Naive B cell (primary cell): Measurements from ENCODE around the gene LDB2. TPM values are rescaled to one million over a fixed set of nuclear protein-coding genes. Genes with fewer than 3 reads are reported as not detected.

Experiments
- ATAC-seq, 2 donors: fragments of 150-1000 bp; cut with Tn5 transposase; 2 replicates each; pipeline ENCODE4 v1.10.0; 2021; ENCODE audit warnings: low read depth in 2 of 2, mild to moderate bottlenecking in 2 of 2, moderate library complexity in 2 of 2
- DNase-seq: peaks from one replicate; pipeline ENCODE4 v3.0.0; 2022
- H3K27ac Mint-ChIP-seq, 6 donors: one replicate each; pipeline ENCODE4 v1.8.0; 2020 to 2022; ENCODE audit warnings: mild to moderate bottlenecking in 6 of 6, mixed read lengths in 6 of 6, moderate library complexity in 5 of 6, inconsistent platforms in 2 of 6
- H3K27me3 Mint-ChIP-seq, 3 donors: one replicate each; pipeline ENCODE4 v1.8.0; 2021 to 2022; ENCODE audit warnings: mixed read lengths in 3 of 3, mild to moderate bottlenecking in 1 of 3
- H3K36me3 Mint-ChIP-seq, 2 donors: one replicate each; pipeline ENCODE4 v1.8.0; 2020 to 2022; ENCODE audit warnings: mixed read lengths in 2 of 2, inconsistent platforms in 1 of 2, mild to moderate bottlenecking in 1 of 2
- H3K4me1 Mint-ChIP-seq, 3 donors: one replicate each; pipeline ENCODE4 v1.8.0; 2020 to 2022; ENCODE audit warnings: mixed read lengths in 3 of 3, inconsistent platforms in 1 of 3, mild to moderate bottlenecking in 1 of 3, moderate library complexity in 1 of 3
- H3K4me3 Mint-ChIP-seq, 8 donors: one replicate each; pipeline ENCODE4 v1.8.0; 2020 to 2022; ENCODE audit warnings: mild to moderate bottlenecking in 8 of 8, mixed read lengths in 8 of 8, moderate library complexity in 8 of 8, inconsistent platforms in 2 of 8
- H3K9me3 Mint-ChIP-seq, 7 donors: one replicate each; pipeline ENCODE4 v1.8.0; 2020 to 2022; ENCODE audit warnings: mixed read lengths in 7 of 7, mild to moderate bottlenecking in 5 of 7, inconsistent platforms in 2 of 7, moderate library complexity in 1 of 7
- polyA plus RNA-seq, 6 donors: library from polyadenylated mRNA; unstranded; fragments of 300-500 nt; fragmentation: Illumina TruSeq; gene quantifications; one replicate each; pipeline ENCODE4 v1.2.3, GENCODE V29; 2021; ENCODE audit warnings: low read depth in 6 of 6

Gene LDB2
- polyA plus RNA-seq, 6 donors from 2014 or later: not detected

GRCh38 chr4:16801356-16801755 is 97.1 kb downstream of the LDB2 start:
- Mint-ChIP-seq H3K36me3 (no peaks in the 10 kb centered on the region), H3K9me3 (peaks cover 0 to 3% (median 0%) of the 10 kb centered on the region in 7 donors), H3K4me1 (no peaks in the 10 kb centered on the region), H3K4me3 (no peak overlapping the region), H3K27me3 (no peaks in the 10 kb centered on the region), H3K27ac (no peak overlapping the region)
- ATAC-seq (no peak), DNase-seq (no peak)

- no peaks in the 10 kb centered on the region for H3K27me3 Mint-ChIP-seq
- H3K9me3 Mint-ChIP-seq: no peaks in the 10 kb centered on the region
- ATAC-seq: no peak
- no peak overlapping the region for H3K27ac Mint-ChIP-seq
- no peak for DNase-seq
- no peaks in the 10 kb centered on the region for H3K36me3 Mint-ChIP-seq
- no peak overlapping the region for H3K4me3 Mint-ChIP-seq
- no peaks in the 10 kb centered on the region for H3K4me1 Mint-ChIP-seq
Measured at GRCh38 chr4:16794816-16795445, 103.5 kb downstream of the LDB2 start.

GRCh38 chr4:16791460-16791859 is 107.0 kb downstream of the LDB2 start:
- Mint-ChIP-seq H3K36me3 (no peaks in the 10 kb centered on the region), H3K4me3 (no peak overlapping the region), H3K4me1 (no peaks in the 10 kb centered on the region), H3K27ac (no peak overlapping the region), H3K9me3 (no peaks in the 10 kb centered on the region), H3K27me3 (no peaks in the 10 kb centered on the region)
- DNase-seq (no peak), ATAC-seq (no peak)

DNA sequence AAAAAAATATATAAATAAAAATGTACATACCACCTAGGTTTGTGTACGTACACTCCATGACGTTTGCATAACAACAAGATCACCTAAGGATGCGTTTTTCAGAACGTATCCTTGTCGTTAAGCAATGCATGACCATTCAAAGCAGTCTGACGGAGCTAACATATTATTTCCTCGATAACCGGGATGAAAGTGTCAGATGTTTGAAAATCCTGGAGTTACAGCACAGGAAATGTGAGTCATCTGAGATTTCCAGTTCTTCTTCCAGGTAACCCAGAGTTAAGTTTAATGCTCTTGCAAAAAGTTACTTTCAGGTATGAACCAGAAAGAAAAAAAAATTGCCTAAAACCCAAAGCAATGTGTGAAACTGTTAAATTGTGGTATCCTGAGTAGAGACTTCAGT is 107.9 kb downstream of the LDB2 start:
- Mint-ChIP-seq H3K27ac (no peak overlapping the region), H3K9me3 (no peaks in the 10 kb centered on the region), H3K27me3 (no peaks in the 10 kb centered on the region), H3K4me3 (no peak overlapping the region), H3K36me3 (no peaks in the 10 kb centered on the region), H3K4me1 (no peaks in the 10 kb centered on the region)
- no peak for DNase-seq
- no peak for ATAC-seq

- no peaks in the 10 kb centered on the region for H3K4me1 Mint-ChIP-seq
- DNase-seq (no peak), ATAC-seq (no peak)
- H3K36me3 Mint-ChIP-seq: no peaks in the 10 kb centered on the region
- H3K27ac Mint-ChIP-seq: peak overlapping the region in 1 of 6 donors; percentile 67
- no peaks in the 10 kb centered on the region for H3K9me3 Mint-ChIP-seq
- H3K27me3 Mint-ChIP-seq: no peaks in the 10 kb centered on the region
- H3K4me3 Mint-ChIP-seq: no peak overlapping the region
Measured at GRCh38 chr4:16788868-16789267, 109.6 kb downstream of the LDB2 start.

- H3K4me1 Mint-ChIP-seq: no peaks in the 10 kb centered on the region
- no peaks in the 10 kb centered on the region for H3K36me3 Mint-ChIP-seq
- no peak for DNase-seq
- no peak overlapping the region for H3K27ac Mint-ChIP-seq
- ATAC-seq: no peak
- H3K4me3 Mint-ChIP-seq: no peak overlapping the region
- no peaks in the 10 kb centered on the region for H3K27me3 Mint-ChIP-seq
- no peaks in the 10 kb centered on the region for H3K9me3 Mint-ChIP-seq
Measured at GRCh38 chr4:16785793-16786527, 112.5 kb downstream of the LDB2 start.

GRCh38 chr4:16783119-16783518 is 115.3 kb downstream of the LDB2 start:
- Mint-ChIP-seq H3K36me3 (no peaks in the 10 kb centered on the region), H3K4me3 (no peak overlapping the region), H3K27ac (no peak overlapping the region), H3K4me1 (no peaks in the 10 kb centered on the region), H3K9me3 (no peaks in the 10 kb centered on the region), H3K27me3 (no peaks in the 10 kb centered on the region)
- DNase-seq (no peak), ATAC-seq (no peak)

- H3K27me3 Mint-ChIP-seq: no peaks in the 10 kb centered on the region
- peak overlapping the region in 1 of 6 donors; percentile 54 for H3K27ac Mint-ChIP-seq
- H3K9me3 Mint-ChIP-seq: no peaks in the 10 kb centered on the region
- H3K36me3 Mint-ChIP-seq: no peaks in the 10 kb centered on the region
- H3K4me3 Mint-ChIP-seq: no peak overlapping the region
- DNase-seq (no peak), ATAC-seq (no peak)
- H3K4me1 Mint-ChIP-seq: no peaks in the 10 kb centered on the region
Measured at GRCh38 chr4:16779028-16779675, 119.3 kb downstream of the LDB2 start.

DNA sequence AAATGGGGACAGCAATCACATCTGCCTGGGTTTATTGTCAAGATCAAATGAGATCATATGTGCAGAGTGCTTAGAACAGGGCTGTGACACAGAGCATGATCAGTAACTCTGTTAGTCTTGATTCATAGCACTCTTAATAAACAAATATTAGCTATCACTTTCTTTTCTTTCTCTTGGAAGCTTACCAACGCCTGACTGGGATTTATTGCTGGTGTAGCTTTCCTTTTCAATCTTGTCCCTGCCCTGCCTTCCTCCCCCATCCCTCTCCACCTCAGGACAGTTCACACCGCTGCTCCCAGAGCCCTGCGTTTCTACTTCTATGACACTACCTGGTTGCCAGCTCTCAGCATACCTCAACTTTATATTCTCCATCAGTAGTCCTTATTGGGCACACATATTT is 120.7 kb downstream of the LDB2 start:
- no peak for DNase-seq
- Mint-ChIP-seq H3K36me3 (no peaks in the 10 kb centered on the region), H3K4me1 (no peaks in the 10 kb centered on the region), H3K27me3 (no peaks in the 10 kb centered on the region), H3K27ac (no peak overlapping the region), H3K4me3 (no peak overlapping the region), H3K9me3 (no peaks in the 10 kb centered on the region)
- ATAC-seq: no peak

- no peak overlapping the region for H3K4me3 Mint-ChIP-seq
- DNase-seq (no peak), ATAC-seq (no peak)
- H3K27ac Mint-ChIP-seq: no peak overlapping the region
- H3K36me3 Mint-ChIP-seq: no peaks in the 10 kb centered on the region
- H3K4me1 Mint-ChIP-seq: no peaks in the 10 kb centered on the region
- peaks cover 0 to 9% (median 4%) of the 10 kb centered on the region in 3 donors for H3K27me3 Mint-ChIP-seq
- peaks cover 0 to 7% (median 0%) of the 10 kb centered on the region in 7 donors for H3K9me3 Mint-ChIP-seq
Measured at GRCh38 chr4:16775411-16776154, 122.9 kb downstream of the LDB2 start.

DNA sequence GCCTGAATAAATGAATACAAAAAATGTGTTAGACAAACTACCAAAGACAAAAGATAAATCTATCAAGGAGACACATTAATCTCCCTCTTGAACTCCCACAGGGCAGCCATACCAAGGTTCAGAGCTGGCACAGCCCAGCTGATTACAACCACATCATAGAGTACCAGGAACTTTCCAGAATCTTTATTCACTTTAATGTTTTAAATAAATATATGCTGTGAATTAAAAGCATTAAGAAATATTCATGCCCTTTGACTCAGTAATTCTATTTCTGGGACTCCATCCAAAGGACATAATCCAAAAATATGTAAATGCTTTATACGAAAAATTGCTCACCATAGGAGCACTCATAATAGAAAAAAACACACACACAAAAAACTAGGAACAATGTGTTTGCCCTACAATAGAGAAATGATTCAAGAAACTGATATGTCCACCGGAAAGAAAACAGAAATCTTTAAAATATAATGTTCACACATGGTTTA is 126.0 kb downstream of the LDB2 start:
- no peak for ATAC-seq
- H3K27ac Mint-ChIP-seq: no peak overlapping the region
- H3K4me1 Mint-ChIP-seq: no peaks in the 10 kb centered on the region
- H3K4me3 Mint-ChIP-seq: no peak overlapping the region
- DNase-seq: no peak
- no peaks in the 10 kb centered on the region for H3K36me3 Mint-ChIP-seq
- H3K27me3 Mint-ChIP-seq: peaks cover 0 to 9% (median 4%) of the 10 kb centered on the region in 3 donors
- peaks cover 0 to 7% (median 0%) of the 10 kb centered on the region in 7 donors for H3K9me3 Mint-ChIP-seq

GRCh38 chr4:16770710-16771285 is 127.6 kb downstream of the LDB2 start:
- Mint-ChIP-seq H3K4me3 (no peak overlapping the region), H3K36me3 (no peaks in the 10 kb centered on the region), H3K9me3 (peaks cover 0 to 7% (median 0%) of the 10 kb centered on the region in 7 donors), H3K4me1 (no peaks in the 10 kb centered on the region), H3K27me3 (peaks cover 0 to 9% (median 8%) of the 10 kb centered on the region in 3 donors), H3K27ac (no peak overlapping the region)
- DNase-seq (no peak), ATAC-seq (no peak)

DNA sequence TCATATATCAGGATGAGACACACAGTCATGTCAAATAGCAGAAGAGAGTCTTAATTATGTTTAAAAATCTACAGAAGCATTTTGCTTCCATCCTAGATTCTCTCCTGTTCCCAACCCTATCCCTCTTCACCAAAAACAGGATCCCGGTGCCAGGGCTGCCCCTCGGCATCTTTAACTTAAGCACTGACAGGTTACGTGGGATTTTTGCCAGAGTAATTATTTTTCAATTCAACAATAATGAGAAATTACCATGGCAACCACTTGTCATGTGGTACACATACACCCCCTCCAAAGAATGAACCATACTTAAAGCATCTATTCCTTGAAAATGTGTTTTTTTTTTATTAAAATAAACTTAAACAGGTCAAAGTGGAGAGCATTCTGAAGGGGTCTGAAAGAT is 130.6 kb downstream of the LDB2 start:
- Mint-ChIP-seq H3K27me3 (peaks cover 0 to 9% (median 8%) of the 10 kb centered on the region in 3 donors), H3K36me3 (no peaks in the 10 kb centered on the region)

More for the DNA sequence above, 130.6 kb downstream of the LDB2 start:
- no peak overlapping the region for H3K4me3 Mint-ChIP-seq
- H3K4me1 Mint-ChIP-seq: no peaks in the 10 kb centered on the region
- no peak for DNase-seq
- peaks cover 0 to 7% (median 0%) of the 10 kb centered on the region in 7 donors for H3K9me3 Mint-ChIP-seq
- H3K27ac Mint-ChIP-seq: no peak overlapping the region
- ATAC-seq: no peak
